ENCODE measurements around the gene SPC24.
"Not testable (repeated sequence)": the region's sequence is repeated elsewhere in the genome, so short reads cannot be mapped to it uniquely, and the experiment has no call there.

SPC24 gene

GRCh38 chr19:11191273-11191755, 35.7 kb upstream of the SPC24 start:
- peak; percentile 61 for DNase-seq

- no peak for DNase-seq
Measured at GRCh38 chr19:11190501-11190900, 34.9 kb upstream of the SPC24 start.

GRCh38 chr19:11187441-11187840, 31.9 kb upstream of the SPC24 start:
- no peak for DNase-seq

- no peak for DNase-seq
Measured at GRCh38 chr19:11182994-11183393, 27.4 kb upstream of the SPC24 start.

GRCh38 chr19:11181488-11181887, 25.9 kb upstream of the SPC24 start:
- no peak for DNase-seq

GRCh38 chr19:11180975-11181374, 25.4 kb upstream of the SPC24 start:
- not testable (repeated sequence) for DNase-seq

GRCh38 chr19:11180346-11180745, 24.8 kb upstream of the SPC24 start:
- no peak for DNase-seq

- no peak for DNase-seq
Measured at GRCh38 chr19:11179716-11180297, 24.2 kb upstream of the SPC24 start.

GRCh38 chr19:11179145-11179465, 23.5 kb upstream of the SPC24 start:
- not testable (repeated sequence) for DNase-seq

- no peak for DNase-seq
Measured at GRCh38 chr19:11177592-11177991, 22.0 kb upstream of the SPC24 start.

GRCh38 chr19:11176466-11177193, 21.0 kb upstream of the SPC24 start:
- no peak for DNase-seq

- no peak for DNase-seq
Measured at GRCh38 chr19:11175920-11176319, 20.3 kb upstream of the SPC24 start.

- no peak for DNase-seq
Measured at GRCh38 chr19:11174336-11174735, 18.8 kb upstream of the SPC24 start.

- no peak for DNase-seq
Measured at GRCh38 chr19:11173516-11174155, 18.1 kb upstream of the SPC24 start.

- no peak for DNase-seq
Measured at GRCh38 chr19:11172576-11172975, 17.0 kb upstream of the SPC24 start.

- no peak for DNase-seq
Measured at GRCh38 chr19:11171144-11171543, 15.6 kb upstream of the SPC24 start.

- no peak for DNase-seq
Measured at GRCh38 chr19:11169896-11170678, 14.5 kb upstream of the SPC24 start.

- DNase-seq, result no peak
Measured at GRCh38 chr19:11168568-11168967, 13.0 kb upstream of the SPC24 start.

- peak; percentile 26 for DNase-seq
Measured at GRCh38 chr19:11166281-11167142, 10.9 kb upstream of the SPC24 start.

GRCh38 chr19:11165486-11166030, 10.0 kb upstream of the SPC24 start:
- DNase-seq, result no peak

GRCh38 chr19:11164879-11165406, 9.4 kb upstream of the SPC24 start:
- no peak for DNase-seq

GRCh38 chr19:11164296-11164695, 8.7 kb upstream of the SPC24 start:
- DNase-seq, result no peak

All from hematopoietic multipotent progenitor cell treated with erythropoietin and hydrocortisone succinate and interleukin-3 and kit ligand, for 8 days (in vitro differentiated cells).